ENCODE results near the gene KIF18A.
"Not testable (repeated sequence)": the region's sequence is repeated elsewhere in the genome, so short reads cannot be mapped to it uniquely, and the experiment has no call there.

The KIF18A gene

GRCh38 chr11:28089378-28089777, 18.6 kb downstream of the KIF18A start:
- no peaks in the 10 kb centered on the region for H3K27me3 Mint-ChIP-seq
- H3K9me3 Mint-ChIP-seq = no peaks in the 10 kb centered on the region
- DNase-seq (no peak), ATAC-seq (no peak)
- no peak overlapping the region for H3K27ac Mint-ChIP-seq
- no peak overlapping the region for H3K4me3 Mint-ChIP-seq
- H3K4me1 Mint-ChIP-seq = no peaks in the 10 kb centered on the region

GRCh38 chr11:28087693-28088092, 20.3 kb downstream of the KIF18A start:
- not testable (repeated sequence) for H3K27ac Mint-ChIP-seq, H3K9me3 Mint-ChIP-seq, ATAC-seq, H3K27me3 Mint-ChIP-seq, H3K4me3 Mint-ChIP-seq, H3K4me1 Mint-ChIP-seq, DNase-seq

- not testable (repeated sequence) for H3K9me3 Mint-ChIP-seq, ATAC-seq, H3K4me1 Mint-ChIP-seq, H3K4me3 Mint-ChIP-seq, DNase-seq, H3K27me3 Mint-ChIP-seq, H3K27ac Mint-ChIP-seq
Measured at GRCh38 chr11:28087192-28087591, 20.8 kb downstream of the KIF18A start.

- Mint-ChIP-seq H3K27me3 (no peaks in the 10 kb centered on the region), H3K4me3 (no peak overlapping the region), H3K9me3 (no peaks in the 10 kb centered on the region), H3K4me1 (no peaks in the 10 kb centered on the region), H3K27ac (no peak overlapping the region)
- DNase-seq (no peak), ATAC-seq (no peak)
Measured at GRCh38 chr11:28086569-28086968, 21.4 kb downstream of the KIF18A start.

GRCh38 chr11:28083118-28083517, 24.8 kb downstream of the KIF18A start:
- DNase-seq (no peak), ATAC-seq (no peak)
- Mint-ChIP-seq H3K4me3 (no peak overlapping the region), H3K27ac (no peak overlapping the region), H3K27me3 (no peaks in the 10 kb centered on the region), H3K9me3 (no peaks in the 10 kb centered on the region), H3K4me1 (no peaks in the 10 kb centered on the region)

GRCh38 chr11:28077521-28077920, 30.4 kb downstream of the KIF18A start:
- ATAC-seq = no peak
- Mint-ChIP-seq H3K27me3 (no peaks in the 10 kb centered on the region), H3K4me3 (no peak overlapping the region), H3K27ac (no peak overlapping the region), H3K9me3 (no peaks in the 10 kb centered on the region), H3K4me1 (no peaks in the 10 kb centered on the region)
- DNase-seq = no peak

GRCh38 chr11:28072321-28072720, 35.6 kb downstream of the KIF18A start:
- H3K4me1 Mint-ChIP-seq = no peaks in the 10 kb centered on the region
- no peak for DNase-seq
- no peaks in the 10 kb centered on the region for H3K27me3 Mint-ChIP-seq
- no peak overlapping the region for H3K27ac Mint-ChIP-seq
- no peak for ATAC-seq
- H3K4me3 Mint-ChIP-seq = no peak overlapping the region
- H3K9me3 Mint-ChIP-seq = no peaks in the 10 kb centered on the region

GRCh38 chr11:28071305-28071704, 36.7 kb downstream of the KIF18A start:
- DNase-seq (no peak), ATAC-seq (no peak)
- Mint-ChIP-seq H3K27ac (no peak overlapping the region), H3K4me1 (no peaks in the 10 kb centered on the region), H3K4me3 (no peak overlapping the region), H3K9me3 (no peaks in the 10 kb centered on the region), H3K27me3 (no peaks in the 10 kb centered on the region)

GRCh38 chr11:28058333-28058732, 49.6 kb downstream of the KIF18A start:
- no peaks in the 10 kb centered on the region for H3K9me3 Mint-ChIP-seq
- ATAC-seq (no peak), DNase-seq (no peak)
- no peaks in the 10 kb centered on the region for H3K27me3 Mint-ChIP-seq
- H3K27ac Mint-ChIP-seq = no peak overlapping the region
- no peaks in the 10 kb centered on the region for H3K4me1 Mint-ChIP-seq
- H3K4me3 Mint-ChIP-seq = no peak overlapping the region

- no peaks in the 10 kb centered on the region for H3K27me3 Mint-ChIP-seq
- no peaks in the 10 kb centered on the region for H3K4me1 Mint-ChIP-seq
- H3K27ac Mint-ChIP-seq = no peak overlapping the region
- H3K9me3 Mint-ChIP-seq = no peaks in the 10 kb centered on the region
- ATAC-seq = no peak
- no peak for DNase-seq
- no peak overlapping the region for H3K4me3 Mint-ChIP-seq
Measured at GRCh38 chr11:28054821-28055220, 53.1 kb downstream of the KIF18A start.

- Mint-ChIP-seq H3K4me3 (no peak overlapping the region), H3K4me1 (no peaks in the 10 kb centered on the region), H3K27me3 (no peaks in the 10 kb centered on the region), H3K9me3 (no peaks in the 10 kb centered on the region), H3K27ac (no peak overlapping the region)
- no peak for ATAC-seq
- no peak for DNase-seq
Measured at GRCh38 chr11:28049338-28050216, 58.4 kb downstream of the KIF18A start.

- no peaks in the 10 kb centered on the region for H3K4me1 Mint-ChIP-seq
- no peak for ATAC-seq
Measured at GRCh38 chr11:28048812-28049211, 59.1 kb downstream of the KIF18A start.

GRCh38 chr11:28043930-28044709, 63.8 kb downstream of the KIF18A start:
- Mint-ChIP-seq H3K4me1 (no peaks in the 10 kb centered on the region), H3K27me3 (no peaks in the 10 kb centered on the region), H3K4me3 (no peak overlapping the region), H3K27ac (no peak overlapping the region), H3K9me3 (no peaks in the 10 kb centered on the region)
- no peak for ATAC-seq
- DNase-seq = no peak

More at GRCh38 chr11:28048812-28049211, 59.1 kb downstream of the KIF18A start:
- Mint-ChIP-seq H3K9me3 (no peaks in the 10 kb centered on the region), H3K4me3 (no peak overlapping the region), H3K27ac (no peak overlapping the region), H3K27me3 (no peaks in the 10 kb centered on the region)
- DNase-seq = no peak

GRCh38 chr11:28040384-28040783, 67.6 kb downstream of the KIF18A start:
- Mint-ChIP-seq H3K27me3 (no peaks in the 10 kb centered on the region), H3K9me3 (no peaks in the 10 kb centered on the region), H3K27ac (no peak overlapping the region), H3K4me1 (no peaks in the 10 kb centered on the region), H3K4me3 (no peak overlapping the region)
- ATAC-seq (no peak), DNase-seq (no peak)

GRCh38 chr11:28038775-28039174, 69.2 kb downstream of the KIF18A start:
- no peaks in the 10 kb centered on the region for H3K4me1 Mint-ChIP-seq
- H3K27me3 Mint-ChIP-seq = no peaks in the 10 kb centered on the region
- no peak for ATAC-seq
- no peak overlapping the region for H3K27ac Mint-ChIP-seq
- no peak for DNase-seq
- no peaks in the 10 kb centered on the region for H3K9me3 Mint-ChIP-seq
- no peak overlapping the region for H3K4me3 Mint-ChIP-seq

GRCh38 chr11:28026634-28027290, 81.2 kb downstream of the KIF18A start:
- Mint-ChIP-seq H3K4me3 (no peak overlapping the region), H3K9me3 (peaks cover 0 to 14% of the 10 kb centered on the region in 2 donors), H3K4me1 (no peaks in the 10 kb centered on the region), H3K27me3 (no peaks in the 10 kb centered on the region), H3K27ac (no peak overlapping the region)
- no peak for DNase-seq
- no peak for ATAC-seq
